Activated T-helper 1 cell treated with Interleukin-2 at 50 U/mL for 16 hours (primary cell): Measurements from ENCODE around the gene NIPA2.
"Not testable (repeated sequence)": the region's sequence is repeated elsewhere in the genome, so short reads cannot be mapped to it uniquely, and the experiment has no call there.

Experiments used
- DNase-seq: peaks from one replicate; pipeline ENCODE4 v3.0.0-alpha.2; 2020; ENCODE audit warnings: low read depth

The NIPA2 gene

GRCh38 chr15:22838292-22839042, at the start of gene NIPA2:
TSS of gene NIPA2 (plus strand) at chr15:22838666. CDS start at chr15:22851732, 13,066 bp downstream.
- peak; percentile 98 for DNase-seq

GRCh38 chr15:22794063-22794462, 44.4 kb upstream of the NIPA2 start:
- DNase-seq, result no peak

- no peak for DNase-seq
These were observed 43.8 kb upstream of the NIPA2 start for GRCh38 chr15:22794621-22795167.

GRCh38 chr15:22795206-22796063, 43.0 kb upstream of the NIPA2 start:
- DNase-seq, result no peak

GRCh38 chr15:22796079-22796478, 42.4 kb upstream of the NIPA2 start:
- DNase-seq, result no peak

GRCh38 chr15:22799902-22800301, 38.6 kb upstream of the NIPA2 start:
- DNase-seq, result no peak

GRCh38 chr15:22803006-22803405, 35.5 kb upstream of the NIPA2 start:
- not testable (repeated sequence) for DNase-seq

- DNase-seq, result no peak
These were observed 32.3 kb upstream of the NIPA2 start for GRCh38 chr15:22806156-22806555.

- DNase-seq, result no peak
These were observed 31.8 kb upstream of the NIPA2 start for GRCh38 chr15:22806664-22807063.

GRCh38 chr15:22807831-22808230, 30.6 kb upstream of the NIPA2 start:
- not testable (repeated sequence) for DNase-seq

GRCh38 chr15:22808240-22808639, 30.2 kb upstream of the NIPA2 start:
- DNase-seq, result no peak

GRCh38 chr15:22808761-22809280, 29.6 kb upstream of the NIPA2 start:
- DNase-seq, result no peak

GRCh38 chr15:22810033-22810852, 28.2 kb upstream of the NIPA2 start:
- no peak for DNase-seq

GRCh38 chr15:22810853-22811338, 27.6 kb upstream of the NIPA2 start:
- no peak for DNase-seq

GRCh38 chr15:22811640-22812039, 26.8 kb upstream of the NIPA2 start:
- no peak for DNase-seq

GRCh38 chr15:22813844-22814243, 24.6 kb upstream of the NIPA2 start:
- DNase-seq, result no peak

- no peak for DNase-seq
These were observed 22.7 kb upstream of the NIPA2 start for GRCh38 chr15:22815766-22816165.

- no peak for DNase-seq
These were observed 18.8 kb upstream of the NIPA2 start for GRCh38 chr15:22819651-22820050.

- no peak for DNase-seq
These were observed 14.9 kb upstream of the NIPA2 start for GRCh38 chr15:22823495-22824128.

GRCh38 chr15:22827125-22827524, 11.3 kb upstream of the NIPA2 start:
- DNase-seq, result no peak

- DNase-seq, result no peak
These were observed 7.0 kb upstream of the NIPA2 start for GRCh38 chr15:22831473-22831872.
